ENCODE measurements around the gene DGKH. TPM values are rescaled to one million over a fixed set of nuclear protein-coding genes. Genes with fewer than 3 reads are reported as not detected.

DGKH gene
- total RNA-seq, 1 experiment from 2014 or later = 9.2 TPM

GRCh38 chr13:42078128-42078808, 29.8 kb downstream of the DGKH start:
- Histone ChIP-seq H3K27ac (ENCODE audit: low read depth, low read length) (no peak overlapping the region), H4K20me1 (ENCODE audit: insufficient read depth) (no peaks in the 10 kb centered on the region), H3K27me3 (ENCODE audit: insufficient read depth, low read length) (no peaks in the 10 kb centered on the region), H3K4me1 (ENCODE audit: control insufficient read depth in 1 of 2, insufficient read depth in 2 of 2, low read length in 2 of 2) (peaks cover 0 to 3% of the 10 kb centered on the region in 2 experiments; a peak in 1 of 4 replicates), H3K4me3 (replicated peaks in 1 of 2; ENCODE audit: low read depth in 1 of 2, low read length in 2 of 2) (no peak overlapping the region), H3K9me2 (ENCODE audit: insufficient read depth) (no peaks in the 10 kb centered on the region), H3K9me3 (ENCODE audit: control insufficient read depth in 1 of 2, insufficient read depth in 1 of 2, low read depth in 1 of 2, low read length in 2 of 2) (no peaks in the 10 kb centered on the region), H3K9ac (ENCODE audit: low read length) (no peak overlapping the region), H3K36me3 (ENCODE audit: control insufficient read depth in 1 of 2, insufficient read depth in 2 of 2, low read length in 2 of 2) (no peaks in the 10 kb centered on the region), H2AFZ (ENCODE audit: low read depth, low read length, poor library complexity, severe bottlenecking) (no peak overlapping the region), H3K79me2 (ENCODE audit: insufficient read depth, low read length) (no peaks in the 10 kb centered on the region), H3K4me2 (ENCODE audit: low read length) (no peak overlapping the region)
- CTCF ChIA-PET = no interaction called here
- DNase-seq (ENCODE audit: low read depth, low spot score) = no peak
- BruUV-seq (replicated peaks) = no TSS peak
- RAD21 ChIA-PET (ENCODE audit: low non-redundant PET in 1 of 2, low total read pairs in 2 of 2, uncharacterized antibody in 2 of 2, unreplicated experiment in 2 of 2) = no interaction called here
- POLR2A ChIA-PET = no interaction called here
- no peak for TF ChIP-seq ZNF274 (IDR thresholded peaks at IDR 0.05; ENCODE audit: low read depth, low read length)
- TF ChIP-seq RAD21 (IDR thresholded peaks at IDR 0.05; ENCODE audit: low read depth) = peak; percentile 32; the same call in 1 of the 2 replicates
- ATAC-seq = peak; percentile 63; the same call in 1 of the 2 replicates
- intact Hi-C loops (cut with micrococcal nuclease) = no loop called here

- Histone ChIP-seq H3K9me3 (ENCODE audit: control insufficient read depth in 1 of 2, insufficient read depth in 1 of 2, low read depth in 1 of 2, low read length in 2 of 2) (peaks cover 0 to 4% of the 10 kb centered on the region in 2 experiments; a peak in 2 of 4 replicates), H2AFZ (ENCODE audit: low read depth, low read length, poor library complexity, severe bottlenecking) (no peak overlapping the region), H3K9ac (ENCODE audit: low read length) (no peak overlapping the region), H3K27me3 (ENCODE audit: insufficient read depth, low read length) (no peaks in the 10 kb centered on the region), H3K4me3 (replicated peaks in 1 of 2; ENCODE audit: low read depth in 1 of 2, low read length in 2 of 2) (no peak overlapping the region), H3K9me2 (ENCODE audit: insufficient read depth) (no peaks in the 10 kb centered on the region), H3K4me1 (ENCODE audit: control insufficient read depth in 1 of 2, insufficient read depth in 2 of 2, low read length in 2 of 2) (peaks cover 0 to 1% of the 10 kb centered on the region in 2 experiments; a peak in 1 of 4 replicates), H3K4me2 (ENCODE audit: low read length) (no peak overlapping the region), H3K36me3 (ENCODE audit: control insufficient read depth in 1 of 2, insufficient read depth in 2 of 2, low read length in 2 of 2) (no peaks in the 10 kb centered on the region), H4K20me1 (ENCODE audit: insufficient read depth) (no peaks in the 10 kb centered on the region), H3K27ac (ENCODE audit: low read depth, low read length) (no peak overlapping the region), H3K79me2 (ENCODE audit: insufficient read depth, low read length) (no peaks in the 10 kb centered on the region)
- ChIA-PET CTCF (no interaction called here), POLR2A (no interaction called here), RAD21 (ENCODE audit: low non-redundant PET in 1 of 2, low total read pairs in 2 of 2, uncharacterized antibody in 2 of 2, unreplicated experiment in 2 of 2) (no interaction called here)
- intact Hi-C loops (cut with micrococcal nuclease) = no loop called here
- ATAC-seq = no peak
- BruUV-seq (replicated peaks) = no TSS peak
- TF ChIP-seq RAD21 (IDR thresholded peaks at IDR 0.05; ENCODE audit: low read depth) (no peak), FOSL1 (IDR thresholded peaks at IDR 0.05; ENCODE audit: low read depth) (no peak), TCF7L2 (IDR thresholded peaks at IDR 0.05; ENCODE audit: borderline replicate concordance, extremely low read depth, insufficient read depth, insufficient read length) (no peak), JUND (IDR thresholded peaks at IDR 0.05) (no peak), EZH2 (IDR thresholded peaks at IDR 0.05) (no peak), POLR2AphosphoS5 (IDR thresholded peaks at IDR 0.05; ENCODE audit: low read depth, low read length) (no peak), MAX (IDR thresholded peaks at IDR 0.05) (no peak), ZNF274 (IDR thresholded peaks at IDR 0.05; ENCODE audit: low read depth, low read length) (no peak), SRF (IDR thresholded peaks at IDR 0.05; ENCODE audit: low read depth) (no peak)
- no peak for DNase-seq (ENCODE audit: low read depth, low spot score)
Observed at GRCh38 chr13:42083138-42083770, 34.8 kb downstream of the DGKH start.

Measured in HCT116 (cell line).